Adrenal gland (tissue), 12 donors: ENCODE results near the gene HOXD1. TPM values are rescaled to one million over a fixed set of nuclear protein-coding genes. Genes with fewer than 3 reads are reported as not detected.

Source experiments
- DNase-seq, 7 donors: peaks; one replicate each; pipeline ENCODE4 v3.0.0-alpha.2; 2019 to 2020
- H3K27ac ChIP-seq, 5 donors: fragments of 200-600 bp; sonication (generic) in 4 of 5; 1 replicate in 3 of 5; 2 replicates in 2 of 5; pipeline versions ENCODE4 v1.5.1 to v1.8.0; 2016 to 2020; ENCODE audit warnings: mild to moderate bottlenecking in 1 of 5
- H3K27me3 ChIP-seq: fragments of 200-600 bp; 2 replicates; pipeline ENCODE4 v1.8.0; 2021
- H3K36me3 ChIP-seq, 2 donors: fragments of 200-600 bp; replicated peaks in 1 of 2; 1 replicate in 1 of 2; 2 replicates in 1 of 2; pipeline versions ENCODE4 v1.5.1 to v1.8.0; 2018 to 2022
- H3K4me1 ChIP-seq, 2 donors: fragments of 200-600 bp; replicated peaks in 1 of 2; 1 replicate in 1 of 2; 2 replicates in 1 of 2; pipeline versions ENCODE4 v1.5.1 to v1.8.0; 2018 to 2021
- H3K4me3 ChIP-seq, 4 donors: fragments of 200-600 bp; sonication (generic) in 3 of 4; one replicate each; pipeline ENCODE4 v1.5.1; 2016 to 2018
- H3K9me3 ChIP-seq, 3 donors: fragments of 200-600 bp; sonication (generic) in 1 of 3; replicated peaks in 1 of 3; 1 replicate in 2 of 3; 2 replicates in 1 of 3; pipeline versions ENCODE4 v1.5.1 to v1.8.0; 2016 to 2021
- CTCF ChIP-seq, 6 experiments: fragments of 450-650 bp in 4 of 6; fragments of 200-600 bp in 2 of 6; sonication (generic) in 1 of 6; IDR thresholded peaks; 1 replicate in 5 of 6; 2 replicates in 1 of 6; pipeline versions ENCODE4 v1.5.1 to v1.8.0; 2016 to 2021; ENCODE audit warnings: antibody characterized with exemption in 6 of 6, mild to moderate bottlenecking in 2 of 6, moderate library complexity in 1 of 6
- POLR2A ChIP-seq, 2 donors: fragments of 450-650 bp; IDR thresholded peaks; one replicate each; pipeline ENCODE4 v1.6.1; 2017; ENCODE audit warnings: antibody characterized with exemption in 2 of 2, mild to moderate bottlenecking in 2 of 2, moderate library complexity in 1 of 2
- WGBS, 4 donors: extraction: QIAGEN DNeasy Blood & Tissue Kit in 2 of 4; methylation state at CpG; one replicate each; pipeline versions ENCODE4 v1.1.5 to v1.1.7; 2013 to 2017; 5-methylcytosine and 5-hydroxymethylcytosine counted together
- intact Hi-C, 2 donors: fragments of 100-400 bp; cut with DNase I; formaldehyde crosslinking; loops; one replicate each; pipeline versions ENCODE4 v1.14.1 to v1.15.0; 2022 to 2023
- polyA plus RNA-seq, 3 donors: library from polyadenylated mRNA; stranded (reverse); fragments of 200-250 nt in 2 of 3; fragments of 350-450 nt in 1 of 3; fragmentation: Illumina TruSeq in 1 of 3; extraction: RNeasy Lipid Tissue Mini Kit (QIAGEN cat#74804) in 1 of 3; gene quantifications; one replicate each; pipeline ENCODE4 v1.2.3, GENCODE V29; 2013 to 2014
- total RNA-seq, 9 donors: library from RNA; depleted of rRNA in 4 of 9; stranded (reverse); fragments of >200 nt in 4 of 9; fragments of 120-200 nt in 1 of 9; fragmentation: NEBNext Ultra II Directional in 1 of 9; extraction: Animal tissue kit (Norgen Biotek cat#: 25700) in 1 of 9; gene quantifications; one replicate each; pipeline versions ENCODE4 v1.1.0 to v1.2.4, GENCODE V29; 2013 to 2023
- donor health status: healthy with polysubstance abuse.
- donor health status: Bipolar disorder and iron deficiency.
- donor health status: DM: yes; HTN: yes; CAD: no.
- donor health status: DM: no; HTN: no; CAD: no.
- donor health status: DM: no; HTN: no; CAD: no.
- donor health status: DM: yes; HTN: yes; CAD: no.

Gene HOXD1
- total and polyA plus RNA-seq, 12 donors, result 0.18 to 0.72 (median 0.31) TPM; not detected in 4

GRCh38 chr2:176167398-176167797, 21.1 kb upstream of the HOXD1 start:
- WGBS, 4 donors, result 59 to 95% (median 76%) methylated on average over 1 of the region's 1 CpG
- H3K27me3 ChIP-seq, result peaks cover 4% of the 10 kb centered on the region

GRCh38 chr2:176169181-176169580, 19.3 kb upstream of the HOXD1 start:
- intact Hi-C loops, result no loop called here
- TF ChIP-seq CTCF (IDR thresholded peaks at IDR 0.05) (no peak), POLR2A (IDR thresholded peaks at IDR 0.05) (no peak)
- Histone ChIP-seq H3K9me3 (no peaks in the 10 kb centered on the region), H3K36me3 (no peaks in the 10 kb centered on the region), H3K27me3 (peaks cover 5% of the 10 kb centered on the region), H3K4me3 (no peak overlapping the region), H3K27ac (no peak overlapping the region), H3K4me1 (peaks cover 0 to 3% of the 10 kb centered on the region in 2 donors)
- DNase-seq, result no peak
- 60 to 91% (median 89%) methylated on average over 2 to 5 of the region's 5 CpGs for WGBS, 4 donors

More at GRCh38 chr2:176167398-176167797, 21.1 kb upstream of the HOXD1 start:
- no peak overlapping the region for H3K27ac ChIP-seq
- intact Hi-C loops, result no loop called here
- no peak for DNase-seq
- H3K4me1 ChIP-seq, result no peaks in the 10 kb centered on the region
- no peaks in the 10 kb centered on the region for H3K9me3 ChIP-seq
- no peak overlapping the region for H3K4me3 ChIP-seq
- no peaks in the 10 kb centered on the region for H3K36me3 ChIP-seq
- no peak for TF ChIP-seq POLR2A (IDR thresholded peaks at IDR 0.05)
- TF ChIP-seq CTCF (IDR thresholded peaks at IDR 0.05), result no peak

GRCh38 chr2:176169711-176170110, 18.8 kb upstream of the HOXD1 start:
- Histone ChIP-seq H3K9me3 (no peaks in the 10 kb centered on the region), H3K36me3 (no peaks in the 10 kb centered on the region), H3K27me3 (peaks cover 5% of the 10 kb centered on the region), H3K4me1 (peaks cover 0 to 9% of the 10 kb centered on the region in 2 donors), H3K27ac (no peak overlapping the region), H3K4me3 (no peak overlapping the region)
- intact Hi-C loops, result no loop called here
- no peak for DNase-seq
- WGBS, 4 donors, result 52 to 76% (median 66%) methylated on average over 2 of the region's 2 CpGs
- TF ChIP-seq CTCF (IDR thresholded peaks at IDR 0.05), result no peak
- TF ChIP-seq POLR2A (IDR thresholded peaks at IDR 0.05), result no peak

- DNase-seq, result no peak
- intact Hi-C loops, result no loop called here
- no peak overlapping the region for H3K4me3 ChIP-seq
- no peaks in the 10 kb centered on the region for H3K36me3 ChIP-seq
- H3K4me1 ChIP-seq, result peaks cover 0 to 9% of the 10 kb centered on the region in 2 donors
- WGBS, 4 donors, result 91 to 95% (median 93%) methylated on average over 1 of the region's 1 CpG
- H3K27ac ChIP-seq, result peak overlapping the region in 1 of 5 donors; percentile 17
- TF ChIP-seq POLR2A (IDR thresholded peaks at IDR 0.05), result no peak
- H3K9me3 ChIP-seq, result no peaks in the 10 kb centered on the region
- peaks cover 9% of the 10 kb centered on the region for H3K27me3 ChIP-seq
These were observed 17.7 kb upstream of the HOXD1 start for GRCh38 chr2:176170602-176171305.
